WTC11 (cell line): ENCODE data around the gene PTPRN2.
"Not testable (repeated sequence)": the region's sequence is repeated elsewhere in the genome, so short reads cannot be mapped to it uniquely, and the experiment has no call there.

Experiments
- ATF1 ChIP-seq: sonication (generic); formaldehyde crosslinking; IDR thresholded peaks from 2 replicates; pipeline ENCODE4 v1.8.1; 2023; ENCODE audit warnings: mild to moderate bottlenecking, moderate library complexity, missing genetic modification reagents
- CTCF ChIP-seq: fragments of 200-600 bp; IDR thresholded peaks from 2 replicates; pipeline ENCODE4 v1.8.0; 2022; ENCODE audit warnings: antibody characterized with exemption
- NFYB ChIP-seq: sonication (generic); formaldehyde crosslinking; conservative IDR thresholded peaks from 2 replicates; pipeline ENCODE4 v1.8.0; 2022; ENCODE audit warnings: low read depth, missing genetic modification reagents
- OVOL2 ChIP-seq: fragments of 250-450 bp; sonication (Bioruptor Pico); IDR thresholded peaks from 2 replicates; pipeline ENCODE4 v1.9.0; 2021; ENCODE audit warnings: mild to moderate bottlenecking, borderline replicate concordance
- RORB ChIP-seq: fragments of 250-450 bp; sonication (Bioruptor Pico); IDR thresholded peaks from 2 replicates; pipeline ENCODE4 v1.9.0; 2021; ENCODE audit warnings: mild to moderate bottlenecking
- SMAD4 ChIP-seq: sonication (generic); formaldehyde crosslinking; IDR thresholded peaks from 2 replicates; pipeline ENCODE4 v1.8.0; 2022; ENCODE audit warnings: mild to moderate bottlenecking, missing genetic modification reagents
- TF ChIP-seq, protein P1 (sequence below): sonication (generic); formaldehyde crosslinking; IDR thresholded peaks from 2 replicates; pipeline ENCODE4 v1.8.0; 2022; ENCODE audit warnings: missing genetic modification reagents
- TF ChIP-seq, protein P2 (sequence below): fragments of 250-450 bp; sonication (Bioruptor Pico); conservative IDR thresholded peaks from 2 replicates; pipeline ENCODE4 v1.9.0; 2021; ENCODE audit warnings: mild to moderate bottlenecking
- TF ChIP-seq, protein P3 (sequence below): sonication (generic); formaldehyde crosslinking; IDR thresholded peaks from 2 replicates; pipeline ENCODE4 v1.8.1; 2023; ENCODE audit warnings: mild to moderate bottlenecking, missing genetic modification reagents, moderate library complexity

- TF ChIP-seq CTCF; RORB (CRISPR knock-in tag); ATF1 (CRISPR knock-in tag); NFYB; SMAD4; OVOL2 (CRISPR knock-in tag): not testable (repeated sequence)
- TF ChIP-seq, protein P1, sequence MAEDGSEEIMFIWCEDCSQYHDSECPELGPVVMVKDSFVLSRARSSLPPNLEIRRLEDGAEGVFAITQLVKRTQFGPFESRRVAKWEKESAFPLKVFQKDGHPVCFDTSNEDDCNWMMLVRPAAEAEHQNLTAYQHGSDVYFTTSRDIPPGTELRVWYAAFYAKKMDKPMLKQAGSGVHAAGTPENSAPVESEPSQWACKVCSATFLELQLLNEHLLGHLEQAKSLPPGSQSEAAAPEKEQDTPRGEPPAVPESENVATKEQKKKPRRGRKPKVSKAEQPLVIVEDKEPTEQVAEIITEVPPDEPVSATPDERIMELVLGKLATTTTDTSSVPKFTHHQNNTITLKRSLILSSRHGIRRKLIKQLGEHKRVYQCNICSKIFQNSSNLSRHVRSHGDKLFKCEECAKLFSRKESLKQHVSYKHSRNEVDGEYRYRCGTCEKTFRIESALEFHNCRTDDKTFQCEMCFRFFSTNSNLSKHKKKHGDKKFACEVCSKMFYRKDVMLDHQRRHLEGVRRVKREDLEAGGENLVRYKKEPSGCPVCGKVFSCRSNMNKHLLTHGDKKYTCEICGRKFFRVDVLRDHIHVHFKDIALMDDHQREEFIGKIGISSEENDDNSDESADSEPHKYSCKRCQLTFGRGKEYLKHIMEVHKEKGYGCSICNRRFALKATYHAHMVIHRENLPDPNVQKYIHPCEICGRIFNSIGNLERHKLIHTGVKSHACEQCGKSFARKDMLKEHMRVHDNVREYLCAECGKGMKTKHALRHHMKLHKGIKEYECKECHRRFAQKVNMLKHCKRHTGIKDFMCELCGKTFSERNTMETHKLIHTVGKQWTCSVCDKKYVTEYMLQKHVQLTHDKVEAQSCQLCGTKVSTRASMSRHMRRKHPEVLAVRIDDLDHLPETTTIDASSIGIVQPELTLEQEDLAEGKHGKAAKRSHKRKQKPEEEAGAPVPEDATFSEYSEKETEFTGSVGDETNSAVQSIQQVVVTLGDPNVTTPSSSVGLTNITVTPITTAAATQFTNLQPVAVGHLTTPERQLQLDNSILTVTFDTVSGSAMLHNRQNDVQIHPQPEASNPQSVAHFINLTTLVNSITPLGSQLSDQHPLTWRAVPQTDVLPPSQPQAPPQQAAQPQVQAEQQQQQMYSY (CRISPR knock-in tag) = not testable (repeated sequence)
- TF ChIP-seq, protein P2, sequence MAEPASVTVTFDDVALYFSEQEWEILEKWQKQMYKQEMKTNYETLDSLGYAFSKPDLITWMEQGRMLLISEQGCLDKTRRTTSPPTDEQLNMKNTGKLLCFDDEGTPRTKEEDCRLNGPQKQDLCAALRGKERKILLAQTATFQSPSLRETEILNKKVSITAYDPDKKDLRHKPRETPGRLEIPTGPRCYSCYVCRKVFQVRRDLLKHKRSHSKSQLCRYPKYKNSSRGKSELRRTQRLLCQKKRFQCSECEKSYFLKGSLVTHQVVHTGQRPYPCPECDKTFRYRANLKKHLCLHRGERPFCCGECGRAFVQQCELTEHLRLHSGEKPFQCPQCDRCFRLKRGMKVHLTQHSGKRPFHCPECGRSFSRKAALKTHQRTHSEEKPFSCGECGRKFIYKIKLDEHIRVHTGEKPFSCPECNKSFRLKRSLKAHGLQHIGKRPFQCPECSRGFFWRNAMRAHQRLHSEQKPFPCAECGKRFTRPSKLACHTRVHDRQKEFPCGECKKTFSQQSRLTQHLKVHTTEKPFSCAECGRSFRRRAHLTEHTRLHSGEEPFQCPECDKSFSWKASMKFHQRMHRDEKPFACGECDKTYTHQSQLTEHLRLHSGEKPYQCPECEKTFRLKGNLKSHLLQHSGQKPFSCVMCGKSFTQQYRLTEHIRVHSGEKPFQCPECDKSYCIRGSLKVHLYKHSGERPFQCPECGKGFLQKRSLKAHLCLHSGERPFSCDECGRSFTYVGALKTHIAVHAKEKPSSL (CRISPR knock-in tag) = not testable (repeated sequence)
- TF ChIP-seq, protein P3, sequence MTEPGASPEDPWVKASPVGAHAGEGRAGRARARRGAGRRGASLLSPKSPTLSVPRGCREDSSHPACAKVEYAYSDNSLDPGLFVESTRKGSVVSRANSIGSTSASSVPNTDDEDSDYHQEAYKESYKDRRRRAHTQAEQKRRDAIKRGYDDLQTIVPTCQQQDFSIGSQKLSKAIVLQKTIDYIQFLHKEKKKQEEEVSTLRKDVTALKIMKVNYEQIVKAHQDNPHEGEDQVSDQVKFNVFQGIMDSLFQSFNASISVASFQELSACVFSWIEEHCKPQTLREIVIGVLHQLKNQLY = not testable (repeated sequence)
Measured at GRCh38 chr7:158376146-158376838, 211.3 kb downstream of the PTPRN2 start.
